Stromal cell of bone marrow (primary cell): ENCODE data around the gene NUP210.

ENCODE experiments used
- DNase-seq: peaks from one replicate; pipeline ENCODE4 v3.0.0-alpha.2; 2012; ENCODE audit warnings: low read depth

The NUP210 gene

DNA sequence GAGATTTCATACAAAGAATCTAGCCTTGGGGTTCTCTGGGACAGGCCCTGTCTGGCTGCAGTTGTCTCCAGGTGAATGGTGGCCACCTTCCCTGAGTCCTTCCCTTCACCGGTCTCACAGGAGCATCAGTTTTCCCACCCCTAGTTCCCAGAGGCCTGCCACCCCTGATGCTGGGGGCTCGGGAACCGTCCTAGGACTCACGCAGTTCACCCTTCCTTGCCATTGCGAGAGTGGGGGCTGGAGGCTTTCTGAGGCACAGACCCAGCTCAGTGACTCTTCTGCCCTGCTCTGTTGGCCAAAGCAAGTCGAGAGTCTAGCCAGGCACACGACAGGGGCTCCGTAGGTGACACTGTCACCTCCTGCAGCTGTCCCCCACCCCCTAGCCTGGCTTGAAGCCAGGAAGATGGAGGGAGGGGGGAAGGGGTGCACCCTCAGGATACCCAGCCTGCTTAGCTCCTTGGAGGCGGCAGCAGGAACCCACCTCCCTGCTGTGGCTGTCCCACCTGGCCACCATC, 130.3 kb downstream of the NUP210 start:
- DNase-seq: no peak

DNA sequence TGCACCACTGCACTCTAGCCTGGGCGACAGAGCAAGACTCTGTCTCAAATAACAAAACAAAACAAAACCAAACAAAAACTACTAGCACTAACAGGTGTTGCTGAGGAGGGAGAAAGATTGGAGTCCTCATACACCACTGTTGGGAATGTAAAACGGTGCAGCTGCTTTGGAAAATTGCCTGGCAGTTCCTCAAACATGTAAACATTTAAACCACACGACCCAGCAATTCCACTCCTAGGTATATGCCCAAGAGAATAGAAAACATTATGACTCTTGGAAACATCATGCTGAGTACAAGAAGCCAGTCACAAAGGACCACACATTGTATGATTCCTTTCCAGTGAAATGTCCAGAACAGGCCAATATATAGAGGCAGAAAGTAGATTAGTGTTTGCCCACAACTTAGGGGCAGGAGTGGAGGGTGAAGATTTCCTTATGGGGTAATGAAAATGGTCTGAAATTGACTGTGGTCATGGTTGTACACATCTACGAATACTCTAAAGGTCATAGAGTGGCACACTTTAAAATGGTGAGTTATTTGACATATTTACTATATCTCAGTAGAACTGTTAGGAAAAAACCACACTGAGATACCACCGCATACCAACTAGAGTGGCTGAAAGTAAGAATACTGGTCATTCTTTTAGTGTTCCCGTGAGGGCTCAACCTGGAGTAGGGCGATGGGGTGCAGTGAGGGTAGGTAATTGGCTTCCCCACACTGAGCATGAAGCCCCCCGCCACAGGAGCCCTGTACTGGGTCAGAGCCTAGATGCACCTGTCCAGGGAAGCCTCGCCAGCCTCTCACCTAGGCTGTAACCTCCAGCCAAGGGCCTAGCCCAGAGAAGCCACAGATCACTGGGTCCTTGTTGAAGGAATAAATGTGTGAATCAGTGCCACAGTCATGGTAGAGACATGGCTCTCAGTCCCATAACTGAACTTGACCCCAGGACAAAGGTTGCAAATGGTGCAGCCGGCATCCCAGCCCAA, 131.1 kb downstream of the NUP210 start:
- no peak for DNase-seq

DNA sequence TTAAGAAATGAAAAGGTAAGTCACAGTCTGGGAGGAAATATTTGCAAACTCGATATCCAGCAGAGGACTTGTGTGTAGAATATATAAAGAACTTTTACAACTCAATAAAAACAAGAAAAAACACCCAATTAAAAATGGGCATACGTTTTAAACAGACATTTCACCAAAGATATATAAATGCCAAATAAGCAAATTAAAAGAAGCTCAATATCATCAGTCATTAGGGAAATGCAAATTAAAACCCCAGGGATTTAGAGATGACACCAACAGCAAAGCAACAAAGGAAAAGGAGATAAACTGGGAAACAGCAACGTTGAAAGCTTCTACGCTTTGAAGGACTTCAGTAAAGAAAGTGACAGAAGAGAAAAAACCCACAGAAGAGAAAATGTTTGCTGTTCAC, 132.3 kb downstream of the NUP210 start:
- no peak for DNase-seq

DNA sequence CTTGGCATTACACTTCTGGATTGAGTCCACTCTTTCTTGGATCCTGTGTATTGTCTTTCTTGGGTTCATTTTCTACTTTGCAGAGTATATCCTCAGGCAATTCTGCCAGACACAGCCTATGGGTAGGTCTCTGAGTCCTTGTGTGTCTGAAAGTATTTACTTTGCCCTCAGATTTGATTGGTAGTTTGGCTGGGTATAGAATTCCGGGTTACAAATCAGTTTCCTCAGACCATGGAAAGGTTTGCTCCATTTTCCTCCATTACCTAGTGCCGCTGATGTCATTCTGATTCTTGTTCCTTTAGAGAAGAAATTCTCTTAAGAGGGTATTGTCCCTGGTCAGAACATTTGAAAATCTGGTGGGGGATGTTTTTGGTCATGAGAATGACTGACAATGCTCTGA, 133.2 kb downstream of the NUP210 start:
- DNase-seq: no peak

DNA sequence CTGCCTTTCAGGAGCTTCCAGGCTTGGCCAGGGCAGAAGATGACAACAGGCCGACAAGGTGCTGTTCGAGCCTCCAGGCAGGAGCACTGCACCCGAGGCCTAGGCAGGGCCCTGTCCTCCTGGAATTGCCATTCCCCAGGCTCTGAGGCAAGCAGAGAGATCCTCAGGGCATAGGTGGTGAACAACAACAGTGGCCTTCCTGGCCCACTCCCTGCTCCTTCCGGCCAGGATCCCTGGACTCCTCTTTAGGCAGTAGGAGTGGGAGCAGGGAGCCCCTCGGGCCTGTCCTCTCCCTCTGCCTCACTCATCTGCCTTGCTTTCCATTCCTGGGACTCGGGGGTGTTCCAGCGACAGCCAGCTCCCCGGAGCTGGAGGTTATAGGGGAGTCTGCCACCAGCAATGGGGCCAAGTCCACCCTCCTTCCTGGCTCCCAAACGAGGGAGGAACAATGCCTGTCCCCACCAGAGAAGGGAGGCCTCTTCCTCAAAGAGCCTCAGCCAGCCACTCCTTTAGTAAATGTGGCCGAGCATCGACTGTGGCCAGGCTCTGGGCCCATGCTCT, 135.0 kb downstream of the NUP210 start:
- no peak for DNase-seq

DNA sequence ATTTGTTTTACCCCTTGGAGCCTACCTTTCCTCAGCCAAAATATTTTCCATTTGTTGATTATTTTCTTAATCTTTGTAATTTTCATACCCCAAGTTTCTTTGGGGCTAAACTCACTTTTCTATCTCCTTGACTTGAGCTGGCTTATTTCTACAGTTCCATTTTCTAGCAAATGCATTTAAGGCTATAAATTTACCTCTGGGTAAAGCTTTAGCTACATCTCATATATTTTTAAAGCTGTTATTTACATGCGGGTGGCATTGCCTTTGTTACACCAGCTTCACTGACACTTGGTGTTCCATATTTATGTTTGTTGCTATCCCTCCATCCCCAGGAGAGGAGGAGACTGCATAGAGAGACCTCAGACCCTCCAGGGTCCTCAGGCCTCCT, 136.3 kb downstream of the NUP210 start:
- no peak for DNase-seq

DNA sequence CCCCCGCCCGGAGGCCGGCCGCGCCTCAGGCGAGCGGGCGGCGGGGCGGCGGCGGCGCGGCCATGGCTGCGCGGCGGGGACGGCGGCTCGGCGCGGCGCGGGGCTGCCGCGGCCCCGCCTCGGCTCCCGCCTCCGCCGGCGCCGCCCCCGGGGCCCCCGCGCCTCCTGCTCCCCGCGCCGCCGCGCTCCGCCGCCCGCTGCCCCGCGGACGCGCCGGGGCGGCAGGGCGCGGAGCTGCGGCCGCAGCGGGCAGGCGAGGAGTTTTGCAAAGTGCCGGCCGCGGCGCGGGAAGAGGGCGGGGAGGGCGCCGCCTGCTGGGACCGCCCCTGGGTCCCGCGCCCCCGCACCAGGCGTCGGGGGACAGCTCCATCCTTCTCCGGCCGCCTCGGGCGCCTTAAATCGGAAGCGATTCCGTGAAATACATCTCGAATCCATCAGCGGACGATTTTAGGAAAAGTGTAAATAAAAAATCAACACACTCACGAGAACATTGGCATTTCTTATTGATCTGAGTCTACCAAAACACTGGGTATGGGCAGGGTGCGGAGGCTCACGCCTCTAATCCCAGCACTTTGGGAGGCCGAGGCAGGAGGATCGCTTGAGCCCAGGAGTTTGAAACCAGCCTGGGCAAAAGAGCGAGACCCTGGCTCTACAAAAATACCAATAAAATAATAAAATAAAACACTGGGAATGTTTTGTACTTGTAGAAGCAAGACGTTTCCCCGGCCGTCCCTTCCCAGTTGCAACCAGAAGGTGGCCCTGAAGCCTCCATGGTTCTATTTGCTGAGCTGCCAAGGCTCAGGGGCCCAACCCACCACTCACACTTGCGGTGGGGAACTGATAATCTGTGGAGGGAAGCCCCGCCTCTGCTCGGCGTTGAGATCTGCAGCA, 136.9 kb downstream of the NUP210 start:
- no peak for DNase-seq

DNA sequence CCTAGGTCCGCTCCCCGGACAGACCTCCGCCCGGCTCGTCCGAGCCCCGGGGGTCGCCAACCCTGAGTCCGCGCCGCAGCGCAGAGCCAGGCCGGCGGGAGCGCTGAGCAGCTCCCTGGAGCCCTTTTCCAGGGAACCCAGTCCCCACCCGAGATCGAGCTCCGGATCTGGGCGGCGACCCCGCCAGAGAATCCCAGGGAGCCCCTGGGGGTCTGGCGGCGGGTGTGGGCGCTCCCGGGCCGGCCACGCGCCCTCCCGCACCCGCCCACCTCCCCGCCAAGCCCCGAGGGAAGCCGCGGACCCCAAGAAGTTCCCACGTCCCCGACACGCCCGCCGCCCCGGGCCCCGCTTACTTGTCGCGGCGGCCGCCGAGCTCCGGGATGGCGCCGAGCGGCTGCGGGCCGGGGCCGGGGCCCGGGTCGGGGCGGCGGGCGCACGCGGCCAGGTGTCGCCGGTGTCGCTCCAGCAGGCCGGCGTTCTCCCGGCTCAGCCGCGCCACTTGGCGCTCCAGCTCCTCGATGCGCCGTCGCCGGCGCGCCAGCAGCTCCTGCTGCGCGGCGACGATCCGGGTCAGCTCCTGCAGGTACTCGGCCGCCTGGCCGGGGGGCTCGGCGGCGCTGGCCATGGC, 137.7 kb downstream of the NUP210 start:
- no peak for DNase-seq

DNA sequence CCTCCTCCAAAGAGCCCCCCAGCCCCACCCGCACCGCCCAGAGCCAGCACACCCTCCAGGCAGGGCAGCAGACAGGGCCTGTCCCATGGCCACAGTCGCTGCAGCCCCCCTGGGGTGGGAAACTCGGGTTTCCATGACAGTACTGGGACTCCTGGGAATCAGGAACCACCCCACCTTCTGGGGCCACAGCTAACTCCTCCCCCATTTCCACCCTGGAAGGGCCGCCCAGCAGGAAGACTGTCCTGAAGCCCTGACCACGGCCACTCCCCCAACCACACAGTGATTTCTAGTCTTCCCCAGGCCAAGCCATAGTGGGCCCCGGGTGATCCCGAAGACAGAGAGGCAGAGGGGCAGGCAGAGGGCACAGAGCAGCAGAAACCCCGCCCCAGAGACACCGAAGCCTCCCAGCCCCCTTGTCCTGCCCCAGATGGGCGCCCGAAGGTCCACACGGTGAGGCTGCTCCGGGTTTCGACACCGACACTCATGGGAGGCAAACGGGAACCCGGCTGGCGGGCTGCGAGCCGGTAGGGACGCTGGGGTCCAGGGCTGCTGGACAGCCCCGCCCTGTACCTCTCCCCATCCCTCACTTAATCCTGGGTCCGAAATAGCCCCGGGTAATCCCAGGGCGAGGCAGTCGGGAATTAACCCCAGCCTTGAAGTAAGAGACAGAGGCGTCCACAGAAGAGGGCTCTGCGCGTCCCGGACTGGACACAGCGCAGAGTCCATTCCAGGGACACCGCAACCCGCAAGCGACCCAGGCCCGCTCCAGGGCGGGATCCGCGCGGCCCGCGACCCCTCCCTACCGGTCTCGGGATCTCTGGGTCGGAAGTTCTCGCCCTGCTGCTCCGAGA, 138.4 kb downstream of the NUP210 start:
- DNase-seq: no peak

DNA sequence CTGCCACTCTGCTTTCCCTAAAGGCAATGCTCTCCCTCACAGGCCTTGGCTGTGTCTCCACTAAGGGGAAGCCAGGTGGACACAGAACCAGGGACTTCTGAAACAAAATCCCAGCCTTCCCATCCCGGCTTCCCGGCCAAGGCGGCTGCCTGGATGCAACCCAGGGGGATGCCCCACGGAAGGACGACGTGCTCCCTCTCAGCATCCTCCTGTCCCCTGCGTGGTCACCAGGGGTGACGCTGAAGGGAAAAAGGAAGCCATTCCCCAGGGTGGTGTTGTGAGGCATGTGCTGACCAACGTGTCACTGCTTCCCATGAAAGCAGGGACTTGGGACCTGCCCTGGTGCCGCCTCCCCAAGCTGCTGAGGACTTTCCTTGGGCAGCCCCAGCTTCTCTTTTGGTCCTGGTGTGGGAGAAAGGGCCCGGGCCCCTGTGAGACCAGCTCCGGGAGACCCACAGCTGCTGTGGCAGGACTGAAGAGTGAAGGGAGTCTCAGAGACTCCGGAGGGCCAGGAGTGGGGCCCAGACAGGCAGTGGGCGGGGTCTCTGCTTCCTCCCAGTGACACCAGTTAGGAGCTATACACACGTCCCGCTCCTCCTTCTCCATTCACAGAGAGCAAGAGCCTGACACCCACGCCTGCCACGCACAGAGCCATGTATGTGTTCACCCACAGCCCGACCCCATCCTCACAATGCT, 139.2 kb downstream of the NUP210 start:
- DNase-seq: no peak

DNA sequence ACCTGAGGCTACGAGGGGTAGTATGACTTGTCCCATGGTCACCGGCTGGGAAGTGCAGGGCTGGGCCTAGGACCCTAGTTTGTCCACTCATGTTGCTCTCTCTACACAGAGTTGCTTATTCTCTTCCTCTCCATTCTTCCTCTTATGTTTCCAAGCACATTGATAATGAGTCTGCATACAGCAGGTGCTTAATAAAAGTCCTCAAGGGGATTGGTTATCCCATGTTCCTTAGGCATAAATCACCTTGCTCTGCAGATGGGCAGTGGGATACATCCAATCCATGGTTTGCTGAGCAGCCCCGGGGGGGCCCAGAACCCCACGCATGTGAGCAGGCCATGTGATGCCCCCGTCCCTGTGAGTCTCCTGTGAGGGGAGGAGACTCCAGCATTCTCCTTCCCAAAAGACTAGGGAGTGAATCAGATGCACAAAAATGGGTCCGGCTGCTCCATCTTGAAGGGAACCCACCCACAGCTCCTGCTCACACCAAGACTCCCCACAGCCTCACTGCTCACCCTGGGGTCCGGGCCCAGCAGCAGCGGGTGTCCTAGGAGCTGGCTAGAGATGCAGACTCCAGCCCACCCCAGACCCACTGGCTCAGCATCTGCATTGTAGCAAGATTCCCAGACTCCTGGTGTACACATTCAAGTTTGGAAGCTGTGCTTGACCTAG, 139.9 kb downstream of the NUP210 start:
- DNase-seq: no peak

DNA sequence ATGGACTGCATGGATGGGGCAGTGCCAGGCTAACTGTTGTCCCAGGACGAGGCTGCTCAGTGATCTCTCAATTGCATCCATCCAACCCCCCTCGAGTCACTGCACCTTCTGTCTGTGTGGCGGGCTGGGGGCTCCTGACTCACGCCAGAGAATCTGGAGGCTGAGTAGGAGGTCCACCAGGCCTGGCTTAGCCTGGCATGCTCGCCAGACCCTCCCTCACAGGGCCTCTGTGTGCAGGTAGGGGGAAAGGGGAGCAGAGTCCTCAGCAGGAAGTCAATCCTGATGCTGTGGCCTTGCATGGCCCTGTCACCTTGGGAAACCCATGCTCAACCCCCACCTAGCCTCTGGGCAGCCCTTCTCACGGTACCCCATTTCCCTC, 140.6 kb downstream of the NUP210 start:
- DNase-seq: no peak

DNA sequence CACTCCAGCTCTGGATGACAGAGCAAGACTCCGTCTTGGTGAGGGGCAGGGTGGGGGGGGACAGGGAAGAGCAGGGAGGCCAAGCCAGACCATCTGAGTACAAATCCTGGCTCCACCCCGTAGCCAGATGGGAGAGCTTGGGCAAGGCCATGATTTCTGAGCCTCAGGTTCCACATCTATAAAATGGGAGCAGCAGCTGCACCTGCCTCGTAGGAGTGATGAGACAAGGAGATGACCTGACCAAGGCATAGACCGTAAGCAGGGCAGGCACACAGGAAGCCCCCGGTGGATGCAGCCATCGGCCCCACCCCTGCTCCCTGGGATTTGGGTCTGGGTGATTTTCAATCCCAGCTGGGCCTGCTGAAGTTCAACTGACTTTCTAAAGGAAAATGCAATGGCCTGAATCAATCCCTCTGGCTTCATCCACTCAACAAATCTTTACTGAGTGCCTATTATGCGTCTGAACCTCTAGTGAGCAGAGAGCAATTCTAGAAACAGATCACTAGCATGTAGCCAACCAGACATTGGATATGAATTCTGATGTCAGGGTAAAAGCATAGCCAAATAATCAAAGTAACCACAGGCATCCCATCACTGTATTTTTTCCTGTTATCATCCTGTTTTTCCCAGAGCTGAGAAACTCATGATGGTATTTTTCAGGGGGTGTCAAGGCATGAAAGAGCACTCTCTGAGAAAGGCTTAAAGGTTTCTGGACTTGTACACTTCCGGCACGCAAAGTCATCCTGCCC, 141.2 kb downstream of the NUP210 start:
- no peak for DNase-seq

DNA sequence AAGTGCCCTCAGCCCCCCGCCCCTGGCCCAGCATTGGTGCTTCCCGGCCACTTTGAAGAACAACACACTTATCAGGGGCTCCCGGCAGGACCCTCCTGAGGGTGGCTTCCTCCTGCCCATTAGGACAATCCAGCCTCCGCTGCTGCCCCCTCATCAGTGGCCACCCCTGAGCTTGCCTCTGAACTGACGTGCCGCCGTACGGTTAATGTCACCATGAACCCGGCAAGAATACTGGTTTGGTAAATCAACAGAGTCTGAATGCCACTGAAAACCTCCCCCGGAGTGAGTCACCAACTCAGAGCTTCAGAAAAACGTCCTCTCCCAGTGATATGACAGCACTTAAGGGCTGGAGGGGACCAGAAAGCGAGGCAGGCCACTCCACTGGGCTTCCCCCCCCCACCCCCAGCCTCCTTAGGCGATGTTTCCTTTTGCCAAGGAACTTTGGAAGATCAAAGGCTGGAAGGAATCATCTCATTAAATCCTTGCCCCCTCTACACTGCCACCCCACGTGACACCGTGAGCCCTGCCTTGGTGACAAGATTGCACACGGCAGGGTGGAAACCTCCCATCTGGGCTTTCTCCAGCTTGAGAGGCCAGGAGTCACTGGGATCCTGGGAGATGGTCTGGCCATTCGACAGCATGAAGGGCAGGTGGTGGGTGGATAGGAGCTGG, 142.1 kb downstream of the NUP210 start:
- DNase-seq: no peak

DNA sequence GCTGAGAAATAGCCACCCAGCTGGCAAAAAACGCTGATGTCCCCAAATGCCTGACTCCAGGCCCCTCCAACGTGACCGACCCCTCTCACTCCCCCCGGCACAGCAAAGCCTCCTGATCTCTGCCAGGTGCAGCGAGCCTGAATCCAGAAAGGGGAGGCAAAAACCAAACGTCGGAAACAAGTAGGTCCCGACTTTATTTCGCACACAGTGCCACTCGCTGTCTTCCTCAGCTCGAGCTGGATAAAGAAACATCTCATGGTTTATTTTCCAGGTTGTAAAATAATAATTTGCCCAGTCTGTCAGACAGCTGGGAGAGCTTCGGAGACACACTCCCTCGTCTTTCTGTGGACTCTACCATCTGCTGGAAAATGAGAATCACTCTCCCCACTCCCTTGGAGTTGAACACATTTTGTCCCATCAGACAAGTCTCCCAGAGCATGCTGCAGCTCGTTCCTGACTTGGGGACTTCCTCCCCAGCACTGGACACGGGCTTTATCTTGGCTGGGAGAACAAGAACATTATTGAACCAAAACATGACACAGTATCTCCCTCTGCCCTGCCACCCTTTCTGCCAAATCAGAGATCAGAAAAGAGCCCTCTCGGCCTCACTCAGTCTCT, 142.8 kb downstream of the NUP210 start:
- DNase-seq: no peak

DNA sequence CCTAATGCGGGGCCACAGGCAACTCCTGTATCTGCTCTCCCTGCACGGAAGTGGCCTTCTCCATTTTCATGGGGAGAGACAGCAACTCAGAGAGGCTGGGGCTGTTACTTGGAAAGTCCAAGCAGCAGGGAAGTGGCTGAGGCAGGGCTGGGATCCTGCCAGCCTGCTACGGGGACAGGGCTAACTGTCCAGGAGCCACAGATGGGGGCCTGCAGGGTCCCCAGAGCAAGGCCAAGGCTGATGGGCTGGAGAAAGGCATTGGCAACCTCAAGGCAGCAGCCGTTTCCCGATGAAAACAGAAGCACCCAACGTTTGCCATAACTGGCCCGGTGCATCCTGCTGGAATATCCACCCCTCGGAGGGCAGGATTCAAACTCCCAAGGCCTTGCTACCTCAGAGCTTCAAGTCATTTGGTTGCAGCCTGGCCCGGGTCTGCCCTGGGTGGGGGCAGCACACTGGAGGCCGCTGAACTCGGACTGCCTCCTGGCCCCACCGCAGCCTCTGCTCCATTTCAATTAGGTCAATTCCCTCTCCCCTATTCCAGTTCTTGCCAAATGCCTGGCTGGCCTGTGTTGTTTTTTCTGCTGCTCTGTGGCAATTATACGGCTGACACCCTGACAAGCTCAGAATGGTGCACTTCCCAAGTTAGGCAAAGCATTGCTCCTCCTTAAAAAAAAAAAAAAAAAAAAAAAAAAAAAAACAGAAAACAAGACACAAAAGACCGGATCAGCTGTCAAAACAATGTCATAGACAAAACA, 143.5 kb downstream of the NUP210 start:
- no peak for DNase-seq

DNA sequence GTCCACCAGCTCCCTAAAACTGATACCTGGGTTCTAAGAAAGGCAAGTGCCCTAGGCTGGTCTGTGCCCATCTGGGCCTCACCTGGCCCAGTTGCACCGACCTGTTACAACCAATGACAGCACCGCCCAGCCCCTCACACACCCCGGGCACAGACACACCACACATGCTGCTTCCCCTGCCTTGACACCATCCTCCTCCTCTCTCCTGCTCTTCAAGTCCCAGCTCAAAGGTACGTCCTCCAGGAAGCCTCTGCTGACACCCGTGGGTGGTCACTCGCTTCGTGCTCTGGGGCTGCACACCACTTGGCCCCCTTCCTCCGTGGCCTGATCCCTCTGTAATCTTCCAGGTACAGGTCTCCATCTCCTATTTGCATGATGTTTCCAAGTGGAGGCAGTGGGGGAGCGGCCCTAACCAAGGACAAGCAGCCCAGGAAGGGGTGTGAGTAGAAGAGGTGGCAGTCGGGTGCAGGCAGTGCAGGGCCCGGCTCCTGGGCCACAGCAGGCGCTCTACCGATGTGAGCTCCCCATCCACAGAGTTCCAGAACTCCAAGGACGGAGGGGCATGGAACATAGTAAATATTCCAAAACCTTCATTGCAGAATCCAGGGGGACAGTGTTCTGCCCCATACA, 144.6 kb downstream of the NUP210 start:
- no peak for DNase-seq
